Muscle of back (tissue), 11 donors: Measurements from ENCODE around the gene ATP8A1. TPM values are rescaled to one million over a fixed set of nuclear protein-coding genes. Genes with fewer than 3 reads are reported as not detected.
"Not testable (repeated sequence)": the region's sequence is repeated elsewhere in the genome, so short reads cannot be mapped to it uniquely, and the experiment has no call there.

Experiments
- DNase-seq, 3 donors: peaks; one replicate each; pipeline versions ENCODE4 v3.0.0 to v3.0.0-alpha.2; 2013
- polyA plus RNA-seq, 10 donors: library from polyadenylated mRNA; unstranded; fragments of 120-200 nt; gene quantifications; one replicate each; pipeline ENCODE4 v1.2.1, GENCODE V29; 2013; ENCODE audit not compliant: insufficient read length in 10 of 10

ATP8A1 gene
- polyA plus RNA-seq, 10 donors, result 5.5 to 17.4 (median 9.3) TPM

DNA sequence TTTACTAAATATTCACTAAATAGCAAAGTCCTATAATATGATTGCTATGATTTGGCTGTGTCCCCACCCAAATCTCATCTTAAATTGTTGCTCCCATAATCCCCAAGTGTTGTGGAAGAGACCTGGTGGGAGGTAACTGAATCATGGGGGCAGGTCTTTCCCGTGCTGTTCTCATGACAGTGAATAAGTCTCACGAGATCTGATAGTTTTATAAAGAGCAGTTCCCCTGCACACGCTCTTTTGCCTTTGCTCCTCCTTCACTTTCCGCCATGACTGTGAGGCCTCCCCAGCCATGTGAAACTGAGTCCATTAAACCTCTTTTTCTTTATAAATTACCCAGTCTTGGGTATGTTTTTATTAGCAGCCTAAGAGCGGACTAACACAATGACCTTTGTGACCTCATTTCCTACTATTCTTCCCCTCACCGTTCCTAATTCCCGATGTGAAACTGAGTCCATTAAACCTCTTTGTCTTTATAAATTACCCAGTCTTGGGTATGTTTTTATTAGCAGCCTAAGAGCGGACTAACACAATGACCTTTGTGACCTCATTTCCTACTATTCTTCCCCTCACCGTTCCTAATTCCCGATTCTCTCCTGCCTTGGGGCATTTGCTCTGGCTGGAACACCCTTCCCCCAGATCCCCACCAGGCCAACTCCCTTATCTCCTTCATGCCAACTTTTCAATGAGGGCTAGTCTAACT, 4.2 kb downstream of the ATP8A1 start:
- not testable (repeated sequence) for DNase-seq

DNA sequence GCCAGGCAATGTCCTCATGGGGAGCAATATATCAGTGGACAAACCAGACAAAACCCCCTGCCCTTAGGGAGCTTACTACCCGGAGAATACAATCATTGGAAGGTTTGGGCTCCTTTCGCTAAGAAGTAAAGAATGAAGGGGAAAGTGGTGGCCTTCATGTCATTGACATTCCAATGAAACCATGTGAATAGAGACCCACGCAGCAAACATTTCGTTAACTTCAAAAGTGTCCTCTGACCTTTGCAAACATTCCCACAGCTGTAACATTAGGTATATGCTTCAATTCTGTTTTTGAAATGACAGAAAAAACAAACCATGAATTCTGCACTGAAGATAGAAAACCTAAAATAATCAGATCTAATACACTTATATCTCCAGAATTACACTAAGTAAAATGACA, 7.0 kb downstream of the ATP8A1 start:
- DNase-seq, result no peak

DNA sequence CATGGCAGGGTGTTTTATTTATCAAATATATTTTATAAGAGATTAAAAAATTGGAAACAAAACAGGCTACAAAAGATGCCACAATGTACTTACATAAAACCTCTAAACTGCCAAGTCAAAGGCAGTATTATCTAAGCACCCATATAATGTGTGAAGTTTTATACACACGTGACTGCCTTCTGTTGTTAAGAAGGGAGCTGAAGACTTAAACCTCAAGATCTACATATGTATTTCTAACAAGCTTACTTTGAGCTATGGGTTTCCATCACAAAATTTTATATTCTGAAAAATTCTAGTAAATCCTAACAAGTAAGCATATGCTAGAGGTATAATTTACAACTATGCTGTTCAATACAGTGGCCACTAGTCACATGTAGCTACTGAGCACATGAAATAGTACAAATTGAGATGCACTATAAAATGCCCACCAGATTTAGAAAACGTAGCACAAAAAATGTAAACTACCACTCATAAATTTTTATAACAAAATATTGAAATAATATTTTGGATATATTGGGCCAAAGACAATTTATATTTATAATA, 9.8 kb downstream of the ATP8A1 start:
- DNase-seq, result no peak

DNA sequence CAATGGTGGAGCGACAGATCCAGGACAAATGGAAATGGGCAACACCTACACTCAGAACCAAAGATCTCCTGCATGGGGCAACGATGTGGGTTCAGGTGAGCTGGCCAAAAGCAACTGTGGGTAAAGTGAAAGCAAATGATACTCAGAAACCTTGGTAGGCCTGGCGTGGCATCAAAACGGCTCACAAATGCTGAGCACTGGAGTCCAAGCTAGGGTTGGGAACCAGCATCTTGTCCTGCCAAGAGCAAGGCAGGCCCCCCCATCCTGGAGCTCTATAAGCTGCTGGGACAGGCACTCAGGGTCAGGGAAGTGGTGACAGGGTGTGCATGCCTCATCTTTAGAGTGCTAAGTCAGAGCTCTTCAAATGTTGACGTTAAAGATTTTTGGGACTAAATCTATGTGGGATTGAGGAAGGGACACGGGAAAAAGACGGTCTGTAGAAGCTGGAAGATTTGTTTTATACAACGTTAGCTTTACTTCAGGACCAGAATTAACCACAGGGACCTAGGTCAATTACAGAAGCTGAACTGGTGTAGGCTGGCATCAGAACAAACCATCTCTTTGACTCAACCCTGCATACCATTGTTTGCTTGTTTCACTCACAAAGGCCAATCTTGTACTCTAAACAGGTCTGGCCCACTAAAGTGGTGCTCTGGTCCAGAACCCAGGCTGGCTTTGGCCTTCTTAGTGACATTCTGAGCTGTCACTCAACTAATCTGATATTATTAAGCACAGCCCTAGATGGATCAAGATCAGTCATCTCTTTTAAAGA, 10.7 kb downstream of the ATP8A1 start:
- no peak for DNase-seq

DNA sequence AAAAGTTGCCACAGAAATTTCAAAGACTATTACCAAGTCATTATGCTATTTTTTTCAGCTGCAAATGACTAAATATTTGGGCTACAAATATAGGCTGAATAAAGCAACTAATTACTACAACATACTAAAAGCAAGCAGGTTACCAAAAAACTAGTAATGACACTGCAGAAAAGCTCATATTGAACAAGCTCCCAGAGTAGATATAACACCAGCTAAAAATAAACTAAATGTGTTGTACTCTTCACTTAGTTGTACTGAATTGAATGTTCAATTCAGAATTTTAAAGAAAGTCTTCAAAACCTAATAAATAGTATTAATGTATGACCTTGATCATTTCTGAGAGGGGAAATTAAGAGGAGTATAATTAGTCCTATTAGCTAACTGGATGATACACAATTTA, 12.0 kb downstream of the ATP8A1 start:
- DNase-seq, result no peak

DNA sequence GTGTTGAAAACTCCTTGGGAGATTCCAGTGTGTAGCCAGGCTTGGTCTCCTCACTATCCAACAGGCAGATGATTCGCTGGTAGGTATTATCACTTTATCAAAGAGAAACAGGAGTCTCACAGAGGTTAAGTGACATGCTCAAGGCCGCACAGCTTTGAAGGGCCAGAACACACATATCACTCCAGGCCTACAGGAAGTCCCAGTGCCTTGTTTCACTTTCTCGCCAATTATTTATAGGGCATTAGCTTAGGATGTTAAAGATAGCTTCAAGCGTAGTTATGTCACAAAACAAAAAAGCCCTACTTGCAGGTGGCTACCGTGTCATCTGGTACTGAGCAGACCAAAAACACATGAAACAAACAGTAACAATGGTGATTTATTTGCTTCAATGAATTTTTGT, 13.2 kb downstream of the ATP8A1 start:
- DNase-seq, result no peak

DNA sequence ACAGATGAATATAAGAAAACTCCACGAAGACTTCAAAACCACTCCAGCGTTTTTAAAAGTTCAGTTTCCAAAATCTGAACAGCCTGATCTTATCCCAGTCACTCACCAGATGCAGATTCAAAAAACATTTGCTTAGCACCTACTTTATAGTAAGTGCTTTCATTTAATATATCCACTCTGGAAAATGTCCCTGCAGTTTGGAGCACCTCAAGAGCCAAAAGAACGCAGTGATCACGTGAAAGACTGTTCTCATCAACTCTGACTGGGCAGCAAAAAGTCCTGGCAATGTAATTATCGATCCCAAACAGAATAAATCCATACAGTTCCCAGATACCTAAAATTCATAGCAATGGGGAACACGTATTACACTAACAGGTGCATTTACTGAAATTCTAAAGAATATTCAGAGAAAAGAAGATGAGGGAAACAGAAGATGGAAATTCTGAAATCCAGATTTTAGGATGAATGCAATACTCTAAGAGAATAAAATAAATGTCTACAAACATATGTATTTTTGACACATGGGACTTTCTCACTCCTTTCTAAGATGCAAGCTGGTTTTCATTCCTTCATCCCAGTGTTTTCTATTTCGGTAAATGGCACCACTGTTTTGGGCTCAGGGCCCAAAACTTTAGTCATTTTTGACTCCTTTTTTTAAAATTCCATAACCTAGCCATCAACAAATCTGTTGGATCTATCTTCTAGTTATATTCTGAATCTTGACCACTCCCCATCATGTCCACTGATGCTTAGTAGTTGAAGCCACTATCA, 13.9 kb downstream of the ATP8A1 start:
- DNase-seq, result no peak

DNA sequence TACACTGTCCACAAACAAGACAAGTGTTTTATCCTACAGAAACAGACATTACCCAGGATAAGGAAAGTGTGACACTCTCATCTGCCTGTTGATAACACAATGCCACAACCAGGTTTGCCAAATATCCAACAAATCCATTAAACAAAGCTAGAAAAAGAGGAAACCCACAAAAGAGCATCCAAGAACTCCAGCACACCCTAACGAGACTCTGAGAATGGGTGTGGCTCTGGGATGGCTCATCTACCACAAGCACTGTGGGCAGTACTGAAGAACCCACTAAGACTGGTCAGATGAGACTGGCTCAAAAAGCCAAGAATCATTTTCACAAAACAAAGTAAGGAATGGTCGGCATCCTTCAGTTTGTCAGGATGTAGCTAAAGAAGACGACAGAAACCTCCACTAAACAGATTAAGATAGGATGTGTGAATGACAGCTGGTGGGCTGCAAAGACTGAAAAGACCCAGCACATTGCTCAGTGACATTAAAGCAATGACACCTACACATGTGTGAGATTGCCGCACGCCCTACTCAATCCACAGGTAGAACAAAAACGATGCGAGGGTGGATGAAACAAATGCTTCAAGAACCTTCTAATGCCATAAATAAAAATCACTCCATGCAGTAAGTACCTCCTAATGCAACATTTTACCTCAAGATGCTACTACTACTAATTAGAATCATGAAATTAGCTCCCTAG, 14.7 kb downstream of the ATP8A1 start:
- DNase-seq, result no peak

DNA sequence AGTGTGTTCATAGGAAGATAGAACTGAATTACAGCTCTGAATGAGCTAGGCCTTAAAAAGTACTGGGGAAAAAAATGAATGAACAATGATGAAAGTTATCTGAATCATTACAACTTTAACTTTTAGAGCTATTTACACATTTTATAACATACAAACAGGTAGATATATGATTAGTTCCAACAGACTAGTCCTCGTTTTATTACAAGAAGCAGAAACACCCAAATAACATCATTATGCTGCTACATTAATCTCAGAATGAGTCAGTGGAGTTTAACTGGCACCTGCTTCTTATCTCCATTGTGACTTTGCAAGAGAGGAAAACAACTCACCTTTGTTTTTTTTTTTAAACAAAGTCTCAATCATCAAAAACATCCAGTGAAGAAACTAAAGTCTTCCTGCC, 15.2 kb downstream of the ATP8A1 start:
- DNase-seq, result no peak

DNA sequence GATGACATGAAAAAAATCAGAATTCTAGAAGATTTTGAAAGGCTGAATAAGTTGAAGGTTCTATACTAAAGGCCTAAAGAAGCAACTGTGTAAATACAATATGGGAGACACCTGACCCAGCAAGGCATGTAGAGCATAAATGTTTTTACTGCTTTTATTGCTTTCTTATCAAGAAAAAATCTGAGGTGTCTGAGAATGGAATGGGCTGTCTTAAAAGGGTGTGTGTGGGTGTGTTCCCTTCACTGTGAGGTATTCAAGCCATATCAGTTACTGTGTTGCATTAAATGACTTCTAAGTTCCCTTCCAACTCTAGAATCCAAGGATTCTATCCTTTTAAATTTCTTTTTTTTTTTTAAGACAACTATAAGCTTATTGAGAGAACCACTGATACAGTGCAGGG, 15.7 kb downstream of the ATP8A1 start:
- no peak for DNase-seq

DNA sequence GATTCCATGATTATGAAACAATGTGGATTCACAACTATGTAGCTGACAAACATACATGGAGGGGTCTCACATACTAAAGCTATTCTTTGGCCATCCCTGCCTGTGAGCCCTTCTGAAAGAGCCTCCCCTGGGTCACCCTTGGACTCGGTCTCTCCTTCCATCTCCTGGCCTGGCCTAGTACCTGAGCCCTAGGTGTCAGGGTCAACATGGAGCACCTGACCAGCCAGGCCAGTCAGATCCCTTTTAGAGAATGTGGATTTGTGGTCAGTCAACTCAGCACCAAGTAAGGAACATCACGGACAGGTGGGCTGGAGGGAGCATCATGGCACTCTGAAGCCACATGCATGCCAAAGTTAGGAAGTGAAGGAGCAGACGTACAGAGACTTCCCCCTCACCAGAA, 16.3 kb downstream of the ATP8A1 start:
- no peak for DNase-seq

DNA sequence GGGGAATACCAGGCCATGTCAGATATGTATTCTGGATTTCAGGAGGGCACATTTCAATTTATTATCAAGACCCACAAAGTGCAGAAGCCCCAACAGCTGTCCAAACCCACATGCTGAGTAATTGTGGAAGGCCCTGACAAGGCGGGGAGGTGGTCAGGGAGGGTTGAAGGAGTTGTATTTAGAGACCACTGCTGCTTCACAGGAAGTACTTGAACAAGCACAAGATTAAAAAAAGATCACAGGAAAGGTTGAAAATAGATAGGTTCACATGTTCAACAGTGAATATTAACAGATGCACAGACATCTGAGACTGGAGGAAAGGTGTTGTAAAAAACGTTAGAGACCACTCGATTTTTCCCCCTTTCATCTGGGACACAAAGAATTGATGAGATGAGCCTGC, 17.9 kb downstream of the ATP8A1 start:
- DNase-seq, result no peak

DNA sequence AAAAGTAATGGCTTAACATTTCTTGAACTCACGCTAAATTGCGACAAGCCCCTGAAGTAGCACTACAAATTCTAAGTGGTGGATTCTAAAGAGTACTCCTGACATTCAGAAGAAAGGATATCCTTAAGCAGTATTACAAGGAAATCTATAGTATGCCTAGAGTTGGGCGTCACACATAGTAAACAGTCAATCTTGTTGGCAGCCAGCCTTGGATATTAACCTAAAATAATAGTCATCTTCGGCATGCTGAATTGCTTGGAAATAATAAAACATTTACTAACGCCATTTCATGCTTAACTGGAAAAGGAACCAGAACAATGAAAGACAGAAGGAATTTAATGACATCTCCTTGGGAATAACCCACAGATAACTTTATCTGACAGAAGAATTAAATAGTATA, 18.6 kb downstream of the ATP8A1 start:
- no peak for DNase-seq

DNA sequence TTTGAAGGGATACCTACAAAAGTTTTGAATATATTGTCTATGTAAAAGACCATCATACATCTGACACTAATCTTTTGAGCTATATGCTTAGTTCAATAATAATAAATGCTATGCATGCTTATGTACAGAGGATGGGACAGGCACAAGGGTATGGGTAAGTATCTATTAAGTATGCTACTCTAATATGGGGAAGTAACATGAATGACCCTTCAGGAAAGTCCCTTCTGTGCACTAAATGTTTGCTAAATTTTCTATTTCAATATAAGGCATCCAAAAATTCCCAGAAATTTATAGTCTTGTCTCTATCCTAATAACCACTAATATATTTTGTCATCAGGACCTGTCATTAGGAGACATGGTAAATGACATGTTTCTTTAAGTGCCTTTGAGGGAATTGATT, 19.0 kb downstream of the ATP8A1 start:
- no peak for DNase-seq

DNA sequence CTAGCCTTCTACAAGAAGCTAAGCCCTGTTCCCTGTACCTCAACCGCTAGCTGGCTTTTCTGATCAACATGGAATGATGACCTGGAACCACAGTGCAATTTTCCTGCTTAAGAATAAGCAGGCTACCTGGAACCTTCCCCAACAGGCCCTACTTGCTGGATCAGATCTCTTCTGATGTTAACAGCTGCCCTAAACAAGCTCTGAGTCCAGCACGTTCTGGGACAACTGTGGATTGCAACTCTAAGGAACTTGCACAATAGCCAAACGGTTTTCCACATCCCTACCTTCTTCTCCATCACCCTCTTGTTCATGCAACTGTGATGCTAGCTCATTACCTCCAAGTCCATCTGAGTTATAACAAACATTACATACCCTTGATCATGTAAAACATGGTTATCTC, 19.8 kb downstream of the ATP8A1 start:
- DNase-seq, result no peak

DNA sequence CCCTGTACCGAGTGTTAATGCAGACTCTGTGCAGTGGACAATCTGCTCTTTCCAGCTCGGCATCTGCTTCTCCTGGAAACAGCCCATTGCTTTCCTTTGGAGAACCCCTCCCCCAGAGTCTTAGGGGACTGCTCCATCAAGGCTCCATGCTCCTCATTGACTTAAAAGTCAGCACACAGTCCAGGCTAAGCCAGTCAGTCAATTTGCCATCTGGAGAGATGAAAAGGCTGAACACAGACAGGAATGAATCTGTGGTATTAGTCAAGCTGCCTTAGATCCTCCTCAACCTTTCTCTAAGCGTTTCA, 20.3 kb downstream of the ATP8A1 start:
- no peak for DNase-seq

DNA sequence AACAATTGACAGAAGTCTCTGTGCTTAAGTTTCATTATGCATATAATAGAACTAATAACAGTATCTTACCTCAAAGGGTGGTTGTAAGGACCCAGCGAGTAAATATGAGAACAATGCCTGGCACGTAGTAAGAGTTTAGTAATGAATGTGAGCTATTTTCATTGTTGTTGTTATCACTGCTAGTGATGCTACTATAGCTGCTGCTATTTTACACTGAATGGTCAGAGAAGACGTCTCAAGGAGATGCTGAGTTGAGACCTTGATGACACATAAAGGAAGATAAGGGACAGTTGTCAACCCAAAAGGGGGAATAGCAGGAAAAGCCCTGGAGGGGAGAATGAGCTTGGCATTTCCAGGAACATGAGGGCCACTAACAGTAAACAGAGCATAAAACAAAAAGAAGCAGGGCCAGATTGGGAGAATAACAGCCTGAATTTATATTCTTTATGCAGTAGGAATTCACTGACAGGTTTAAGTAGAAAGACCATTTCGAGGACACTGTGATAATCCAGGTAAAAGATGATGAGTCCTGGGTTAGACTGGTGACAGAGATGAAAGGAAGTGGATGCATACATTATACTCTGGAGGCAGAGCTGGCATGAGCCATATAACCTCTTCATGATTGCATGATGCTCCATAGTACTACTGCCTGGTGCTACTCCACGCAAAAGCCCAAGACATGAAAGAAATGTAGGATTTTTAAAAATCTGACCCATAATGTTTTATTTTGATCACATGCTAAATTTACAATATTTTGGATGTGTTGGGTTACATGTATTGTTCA, 23.1 kb downstream of the ATP8A1 start:
- no peak for DNase-seq

DNA sequence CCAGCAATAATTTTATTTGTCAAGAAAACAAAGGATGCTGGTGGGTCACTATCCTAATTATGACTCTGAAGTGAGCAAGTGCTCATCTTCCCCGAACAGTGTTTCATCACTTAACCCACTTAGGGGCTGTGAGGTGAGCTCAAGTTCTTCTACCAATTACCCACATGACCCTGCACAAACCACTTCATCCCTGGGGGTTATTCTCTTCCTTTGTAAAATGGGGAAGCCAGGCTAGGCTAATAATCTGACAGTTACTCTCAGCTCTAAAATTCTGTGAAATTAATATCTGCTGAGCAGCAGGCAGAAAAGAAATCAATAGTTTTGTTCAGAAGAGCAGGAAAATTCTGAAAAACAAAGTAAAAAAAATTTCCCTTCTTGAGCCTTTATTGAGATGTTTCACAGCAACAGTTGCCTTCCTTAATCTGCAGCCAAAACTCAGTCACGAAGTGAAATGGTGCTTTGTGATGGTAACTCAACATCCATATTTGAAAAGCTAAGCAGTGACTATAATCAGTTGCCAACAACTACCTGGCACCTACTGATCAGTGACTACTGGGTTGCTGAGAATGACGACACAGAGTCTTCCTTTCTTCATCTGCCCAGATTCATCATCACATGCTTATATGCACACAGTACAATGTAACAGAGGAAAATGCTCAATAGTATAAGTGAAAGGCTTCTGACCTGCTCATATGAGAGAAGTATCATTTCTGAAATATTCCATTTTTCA, 24.1 kb downstream of the ATP8A1 start:
- DNase-seq, result no peak

DNA sequence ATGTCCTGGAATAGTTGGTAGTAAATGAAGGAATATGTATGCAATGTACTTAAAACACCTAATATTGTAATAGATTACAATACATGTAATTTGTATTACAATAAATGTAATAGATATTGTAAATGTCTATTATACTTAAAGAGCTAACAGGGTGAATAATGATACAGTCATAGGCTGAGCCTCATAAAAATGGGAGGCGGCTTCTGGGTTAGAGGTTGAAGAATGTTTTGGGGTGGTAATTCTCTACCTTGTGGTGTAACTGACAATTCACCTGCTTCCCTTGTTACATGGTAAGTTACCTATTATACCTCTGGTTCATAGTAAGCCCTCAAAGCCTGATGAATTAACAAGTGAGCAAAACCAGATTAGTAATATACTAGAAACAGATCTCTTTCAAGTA, 26.0 kb downstream of the ATP8A1 start:
- no peak for DNase-seq

DNA sequence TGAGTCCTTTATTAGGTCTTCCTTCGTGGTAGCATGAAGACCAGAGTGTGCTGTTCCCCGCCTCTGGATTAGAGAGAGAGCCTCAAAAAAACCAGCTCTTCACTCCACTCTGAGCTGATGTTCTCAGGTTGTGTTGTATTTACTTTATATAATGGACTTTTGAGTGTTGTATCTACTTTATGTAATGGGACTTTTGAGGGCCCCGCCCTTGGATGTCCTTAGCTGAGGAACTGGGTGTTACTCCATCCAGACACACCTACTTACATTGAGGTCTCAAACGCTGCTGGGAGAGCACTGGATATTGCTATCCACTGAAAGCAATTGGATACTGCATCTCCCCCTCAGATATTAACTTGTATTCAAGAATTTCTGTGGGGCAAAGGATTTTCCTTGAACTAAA, 28.2 kb downstream of the ATP8A1 start:
- no peak for DNase-seq
